ENCODE results near the gene DEK.
"Not testable (repeated sequence)": the region's sequence is repeated elsewhere in the genome, so short reads cannot be mapped to it uniquely, and the experiment has no call there.

Gene DEK

GRCh38 chr6:18212231-18212630 is 52.1 kb downstream of the DEK start:
- H3K27ac ChIP-seq (ENCODE audit: low read length) = no peak overlapping the region

GRCh38 chr6:18211338-18211737 is 53.0 kb downstream of the DEK start:
- Histone ChIP-seq H3K4me3 (ENCODE audit: low read length) (no peak overlapping the region), H3K27ac (ENCODE audit: low read length) (no peak overlapping the region), H3K9me3 (ENCODE audit: insufficient read depth, low read depth, low read length) (no peaks in the 10 kb centered on the region), H3K4me1 (ENCODE audit: insufficient read depth, low read length) (no peaks in the 10 kb centered on the region), H3K9ac (ENCODE audit: low read depth, low read length) (no peak overlapping the region), H3K27me3 (ENCODE audit: insufficient read depth, low read length) (no peaks in the 10 kb centered on the region), H3K36me3 (ENCODE audit: insufficient read depth, low read depth, low read length) (peaks cover 5% of the 10 kb centered on the region; the same call in 1 of the 2 replicates)

More at GRCh38 chr6:18212231-18212630, 52.1 kb downstream of the DEK start:
- Histone ChIP-seq H3K9ac (ENCODE audit: low read depth, low read length) (no peak overlapping the region), H3K27me3 (ENCODE audit: insufficient read depth, low read length) (no peaks in the 10 kb centered on the region), H3K36me3 (ENCODE audit: insufficient read depth, low read depth, low read length) (peaks cover 5% of the 10 kb centered on the region; the same call in 1 of the 2 replicates), H3K9me3 (ENCODE audit: insufficient read depth, low read depth, low read length) (no peaks in the 10 kb centered on the region), H3K4me3 (ENCODE audit: low read length) (no peak overlapping the region), H3K4me1 (ENCODE audit: insufficient read depth, low read length) (no peaks in the 10 kb centered on the region)

- Histone ChIP-seq H3K27me3 (ENCODE audit: insufficient read depth, low read length) (no peaks in the 10 kb centered on the region), H3K27ac (ENCODE audit: low read length) (no peak overlapping the region), H3K9ac (ENCODE audit: low read depth, low read length) (no peak overlapping the region), H3K9me3 (ENCODE audit: insufficient read depth, low read depth, low read length) (no peaks in the 10 kb centered on the region), H3K4me3 (ENCODE audit: low read length) (no peak overlapping the region), H3K4me1 (ENCODE audit: insufficient read depth, low read length) (no peaks in the 10 kb centered on the region), H3K36me3 (ENCODE audit: insufficient read depth, low read depth, low read length) (peaks cover 5% of the 10 kb centered on the region; the same call in 1 of the 2 replicates)
Observed at GRCh38 chr6:18210707-18211106, 53.6 kb downstream of the DEK start.

- Histone ChIP-seq H3K9me3 (ENCODE audit: insufficient read depth, low read depth, low read length) (no peaks in the 10 kb centered on the region), H3K4me1 (ENCODE audit: insufficient read depth, low read length) (no peaks in the 10 kb centered on the region), H3K36me3 (ENCODE audit: insufficient read depth, low read depth, low read length) (no peaks in the 10 kb centered on the region), H3K9ac (ENCODE audit: low read depth, low read length) (no peak overlapping the region), H3K27ac (ENCODE audit: low read length) (no peak overlapping the region), H3K27me3 (ENCODE audit: insufficient read depth, low read length) (no peaks in the 10 kb centered on the region), H3K4me3 (ENCODE audit: low read length) (no peak overlapping the region)
Observed at GRCh38 chr6:18209539-18210197, 54.7 kb downstream of the DEK start.

- not testable (repeated sequence) for H3K36me3 ChIP-seq (ENCODE audit: insufficient read depth, low read depth, low read length); H3K9ac ChIP-seq (ENCODE audit: low read depth, low read length); H3K27ac ChIP-seq (ENCODE audit: low read length); H3K27me3 ChIP-seq (ENCODE audit: insufficient read depth, low read length); H3K4me1 ChIP-seq (ENCODE audit: insufficient read depth, low read length); H3K9me3 ChIP-seq (ENCODE audit: insufficient read depth, low read depth, low read length); H3K4me3 ChIP-seq (ENCODE audit: low read length)
Observed at GRCh38 chr6:18208778-18209177, 55.6 kb downstream of the DEK start.

GRCh38 chr6:18207949-18208348 is 56.4 kb downstream of the DEK start:
- H3K27ac ChIP-seq (ENCODE audit: low read length) = no peak overlapping the region
- H3K9ac ChIP-seq (ENCODE audit: low read depth, low read length) = no peak overlapping the region
- no peaks in the 10 kb centered on the region for H3K27me3 ChIP-seq (ENCODE audit: insufficient read depth, low read length)
- no peaks in the 10 kb centered on the region; the same call in 1 of the 2 replicates for H3K4me1 ChIP-seq (ENCODE audit: insufficient read depth, low read length)
- no peaks in the 10 kb centered on the region for H3K9me3 ChIP-seq (ENCODE audit: insufficient read depth, low read depth, low read length)
- H3K36me3 ChIP-seq (ENCODE audit: insufficient read depth, low read depth, low read length) = no peaks in the 10 kb centered on the region
- H3K4me3 ChIP-seq (ENCODE audit: low read length) = no peak overlapping the region

- Histone ChIP-seq H3K9me3 (ENCODE audit: insufficient read depth, low read depth, low read length) (no peaks in the 10 kb centered on the region), H3K4me3 (ENCODE audit: low read length) (no peak overlapping the region), H3K9ac (ENCODE audit: low read depth, low read length) (no peak overlapping the region), H3K36me3 (ENCODE audit: insufficient read depth, low read depth, low read length) (no peaks in the 10 kb centered on the region), H3K27ac (ENCODE audit: low read length) (no peak overlapping the region), H3K27me3 (ENCODE audit: insufficient read depth, low read length) (no peaks in the 10 kb centered on the region), H3K4me1 (ENCODE audit: insufficient read depth, low read length) (no peaks in the 10 kb centered on the region; the same call in 1 of the 2 replicates)
Observed at GRCh38 chr6:18207438-18207837, 56.9 kb downstream of the DEK start.

GRCh38 chr6:18206591-18206990 is 57.7 kb downstream of the DEK start:
- Histone ChIP-seq H3K9ac (ENCODE audit: low read depth, low read length) (no peak overlapping the region), H3K27ac (ENCODE audit: low read length) (no peak overlapping the region), H3K27me3 (ENCODE audit: insufficient read depth, low read length) (no peaks in the 10 kb centered on the region), H3K36me3 (ENCODE audit: insufficient read depth, low read depth, low read length) (peaks cover 5% of the 10 kb centered on the region; the same call in 1 of the 2 replicates), H3K9me3 (ENCODE audit: insufficient read depth, low read depth, low read length) (no peaks in the 10 kb centered on the region), H3K4me3 (ENCODE audit: low read length) (no peak overlapping the region), H3K4me1 (ENCODE audit: insufficient read depth, low read length) (no peaks in the 10 kb centered on the region; the same call in 1 of the 2 replicates)

- Histone ChIP-seq H3K9ac (ENCODE audit: low read depth, low read length) (no peak overlapping the region), H3K27me3 (ENCODE audit: insufficient read depth, low read length) (no peaks in the 10 kb centered on the region), H3K36me3 (ENCODE audit: insufficient read depth, low read depth, low read length) (peaks cover 21% of the 10 kb centered on the region; the same call in 1 of the 2 replicates), H3K9me3 (ENCODE audit: insufficient read depth, low read depth, low read length) (no peaks in the 10 kb centered on the region), H3K4me1 (ENCODE audit: insufficient read depth, low read length) (no peaks in the 10 kb centered on the region; the same call in 1 of the 2 replicates), H3K27ac (ENCODE audit: low read length) (no peak overlapping the region), H3K4me3 (ENCODE audit: low read length) (no peak overlapping the region)
Observed at GRCh38 chr6:18204691-18205090, 59.6 kb downstream of the DEK start.

- H3K27me3 ChIP-seq (ENCODE audit: insufficient read depth, low read length) = no peaks in the 10 kb centered on the region
- no peaks in the 10 kb centered on the region for H3K9me3 ChIP-seq (ENCODE audit: insufficient read depth, low read depth, low read length)
- H3K9ac ChIP-seq (ENCODE audit: low read depth, low read length) = no peak overlapping the region
- H3K36me3 ChIP-seq (ENCODE audit: insufficient read depth, low read depth, low read length) = peaks cover 21% of the 10 kb centered on the region; the same call in 1 of the 2 replicates
- no peaks in the 10 kb centered on the region; the same call in 1 of the 2 replicates for H3K4me1 ChIP-seq (ENCODE audit: insufficient read depth, low read length)
- no peak overlapping the region for H3K27ac ChIP-seq (ENCODE audit: low read length)
- H3K4me3 ChIP-seq (ENCODE audit: low read length) = no peak overlapping the region
Observed at GRCh38 chr6:18203786-18204185, 60.5 kb downstream of the DEK start.

- H3K9ac ChIP-seq (ENCODE audit: low read depth, low read length) = no peak overlapping the region
- no peak overlapping the region for H3K27ac ChIP-seq (ENCODE audit: low read length)
- peaks cover 11% of the 10 kb centered on the region for H3K4me1 ChIP-seq (ENCODE audit: insufficient read depth, low read length)
- H3K9me3 ChIP-seq (ENCODE audit: insufficient read depth, low read depth, low read length) = no peaks in the 10 kb centered on the region
- H3K27me3 ChIP-seq (ENCODE audit: insufficient read depth, low read length) = no peaks in the 10 kb centered on the region
- H3K4me3 ChIP-seq (ENCODE audit: low read length) = no peak overlapping the region
- H3K36me3 ChIP-seq (ENCODE audit: insufficient read depth, low read depth, low read length) = no peaks in the 10 kb centered on the region
Observed at GRCh38 chr6:18192026-18192425, 72.3 kb downstream of the DEK start.

GRCh38 chr6:18189196-18189595 is 75.1 kb downstream of the DEK start:
- Histone ChIP-seq H3K36me3 (ENCODE audit: insufficient read depth, low read depth, low read length) (no peaks in the 10 kb centered on the region), H3K27me3 (ENCODE audit: insufficient read depth, low read length) (no peaks in the 10 kb centered on the region), H3K4me3 (ENCODE audit: low read length) (no peak overlapping the region), H3K9me3 (ENCODE audit: insufficient read depth, low read depth, low read length) (no peaks in the 10 kb centered on the region), H3K4me1 (ENCODE audit: insufficient read depth, low read length) (peaks cover 32% of the 10 kb centered on the region; the same call in 1 of the 2 replicates), H3K27ac (ENCODE audit: low read length) (no peak overlapping the region), H3K9ac (ENCODE audit: low read depth, low read length) (no peak overlapping the region)

Measured in iPS-20b (cell line).